ENCODE results near the gene MAPT. TPM values are rescaled to one million over a fixed set of nuclear protein-coding genes. Genes with fewer than 3 reads are reported as not detected.
A peak's percentile ranks its signal among the peaks of the same experiment; 100 is the strongest.

The MAPT gene
- total RNA-seq, 1 donor from 2014 or later: 5.1 TPM

GRCh38 chr17:46044286-46044928, 150.1 kb downstream of the MAPT start:
- TF ChIP-seq CTCF (IDR thresholded peaks at IDR 0.05): peak; percentile 87
- Histone ChIP-seq H3K27me3 (no peaks in the 10 kb centered on the region), H3K4me1 (peaks cover 20% of the 10 kb centered on the region), H3K27ac (peak overlapping the region; percentile 75), H3K36me3 (peaks cover 72% of the 10 kb centered on the region), H3K9me3 (no peaks in the 10 kb centered on the region), H3K4me3 (no peak overlapping the region)
- DNase-seq: no peak
- ATAC-seq: peak; percentile 93
- intact Hi-C loops (cut with DNase I): loop anchor here (10.0 kb wide), 1 partner anchor 150 kb away; the partner anchor contains the start of gene KANSL1

GRCh38 chr17:46044989-46045388, 150.6 kb downstream of the MAPT start:
- intact Hi-C loops (cut with DNase I): loop anchor here (10.0 kb wide), 1 partner anchor 150 kb away; the partner anchor contains the start of gene KANSL1
- no peak for TF ChIP-seq CTCF (IDR thresholded peaks at IDR 0.05)
- H3K27ac ChIP-seq: no peak overlapping the region

GRCh38 chr17:46045639-46046038, 151.3 kb downstream of the MAPT start:
- no peak overlapping the region for H3K27ac ChIP-seq
- DNase-seq (no peak), ATAC-seq (no peak)
- intact Hi-C loops (cut with DNase I): loop anchor here (10.0 kb wide), 1 partner anchor 149 kb away; the partner anchor contains the start of gene KANSL1
- TF ChIP-seq CTCF (IDR thresholded peaks at IDR 0.05): no peak
- H3K27me3 ChIP-seq: no peaks in the 10 kb centered on the region
- H3K36me3 ChIP-seq: peaks cover 73% of the 10 kb centered on the region
- H3K4me3 ChIP-seq: no peak overlapping the region
- H3K4me1 ChIP-seq: peaks cover 20% of the 10 kb centered on the region
- no peaks in the 10 kb centered on the region for H3K9me3 ChIP-seq

More at GRCh38 chr17:46044989-46045388, 150.6 kb downstream of the MAPT start:
- H3K27me3 ChIP-seq: no peaks in the 10 kb centered on the region
- H3K4me1 ChIP-seq: peaks cover 20% of the 10 kb centered on the region
- DNase-seq: no peak
- H3K36me3 ChIP-seq: peaks cover 73% of the 10 kb centered on the region
- no peaks in the 10 kb centered on the region for H3K9me3 ChIP-seq
- ATAC-seq: no peak
- H3K4me3 ChIP-seq: no peak overlapping the region

GRCh38 chr17:46046957-46047356, 152.6 kb downstream of the MAPT start:
- Histone ChIP-seq H3K27ac (no peak overlapping the region), H3K9me3 (no peaks in the 10 kb centered on the region), H3K36me3 (peaks cover 79% of the 10 kb centered on the region), H3K27me3 (no peaks in the 10 kb centered on the region), H3K4me3 (no peak overlapping the region), H3K4me1 (peaks cover 27% of the 10 kb centered on the region)
- intact Hi-C loops (cut with DNase I): loop anchor here (10.0 kb wide), 1 partner anchor 148 kb away; the partner anchor contains the start of gene KANSL1
- no peak for TF ChIP-seq CTCF (IDR thresholded peaks at IDR 0.05)
- ATAC-seq (no peak), DNase-seq (no peak)

GRCh38 chr17:46047398-46047797, 153.0 kb downstream of the MAPT start:
- ATAC-seq: no peak
- no peak for DNase-seq
- Histone ChIP-seq H3K4me3 (no peak overlapping the region), H3K9me3 (no peaks in the 10 kb centered on the region), H3K4me1 (peaks cover 27% of the 10 kb centered on the region), H3K27me3 (no peaks in the 10 kb centered on the region), H3K27ac (no peak overlapping the region), H3K36me3 (peaks cover 74% of the 10 kb centered on the region)
- TF ChIP-seq CTCF (IDR thresholded peaks at IDR 0.05): no peak
- intact Hi-C loops (cut with DNase I): loop anchor here (10.0 kb wide), 1 partner anchor 147 kb away; the partner anchor contains the start of gene KANSL1
